ENCODE data around the gene PPP6C.
"Not testable (repeated sequence)": the region's sequence is repeated elsewhere in the genome, so short reads cannot be mapped to it uniquely, and the experiment has no call there.

The PPP6C gene

GRCh38 chr9:125189361-125190289 is at the start of gene PPP6C:
Gene PPP6C (minus strand): TSS chr9:125189803. CDS start chr9:125189718, 85 bp downstream.
- peak; percentile 92 for DNase-seq

DNA sequence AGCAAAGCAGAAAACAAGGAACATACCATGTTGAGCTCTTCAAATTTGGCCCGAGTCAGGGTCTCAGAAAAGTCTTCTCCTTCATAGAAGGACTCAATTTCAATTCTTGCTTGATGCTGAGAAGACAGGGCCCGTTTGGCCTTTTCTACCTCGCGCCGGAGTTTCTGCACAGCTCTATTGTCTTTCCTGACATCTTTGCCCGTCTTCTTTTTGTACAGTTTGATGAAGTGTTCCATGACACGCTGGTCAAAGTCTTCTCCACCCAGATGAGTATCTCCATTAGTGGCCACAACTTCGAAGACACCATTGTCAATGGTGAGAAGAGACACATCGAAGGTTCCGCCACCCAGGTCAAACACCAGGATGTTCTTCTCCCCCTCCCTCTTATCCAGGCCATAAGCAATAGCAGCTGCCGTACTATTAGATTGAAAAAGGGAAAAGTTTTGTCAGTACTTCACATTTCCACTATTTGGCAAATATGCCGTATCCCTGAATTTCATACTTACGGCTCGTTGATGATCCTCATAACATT is 49.4 kb upstream of the PPP6C start:
- DNase-seq = no peak

- DNase-seq = no peak
Observed at GRCh38 chr9:125238127-125238914, 48.7 kb upstream of the PPP6C start.

DNA sequence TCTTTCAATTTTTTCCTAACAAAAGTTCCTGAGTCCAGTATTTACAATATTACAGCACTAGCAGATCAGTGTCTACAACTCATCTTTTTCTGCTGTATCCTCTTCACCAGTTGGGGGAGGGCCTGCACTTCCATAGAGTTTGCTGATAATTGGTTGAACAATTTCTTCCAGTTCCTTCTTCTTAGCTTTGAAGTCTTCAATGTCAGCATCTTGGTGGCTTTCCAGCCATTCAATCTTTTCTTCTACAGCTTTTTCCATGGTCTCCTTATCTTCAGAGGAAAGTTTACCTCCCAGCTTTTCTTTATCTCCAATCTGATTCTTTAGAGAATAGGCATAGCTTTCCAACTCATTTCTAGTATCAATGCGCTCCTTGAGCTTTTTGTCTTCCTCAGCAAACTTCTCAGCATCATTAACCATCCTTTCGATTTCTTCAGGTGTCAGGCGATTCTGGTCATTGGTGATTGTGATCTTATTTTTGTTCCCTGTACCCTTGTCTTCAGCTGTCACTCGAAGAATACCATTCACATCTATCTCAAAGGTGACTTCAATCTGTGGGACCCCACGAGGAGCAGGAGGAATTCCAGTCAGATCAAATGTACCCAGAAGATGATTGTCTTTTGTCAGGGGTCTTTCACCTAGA is 47.0 kb upstream of the PPP6C start:
- DNase-seq = not testable (repeated sequence)

DNA sequence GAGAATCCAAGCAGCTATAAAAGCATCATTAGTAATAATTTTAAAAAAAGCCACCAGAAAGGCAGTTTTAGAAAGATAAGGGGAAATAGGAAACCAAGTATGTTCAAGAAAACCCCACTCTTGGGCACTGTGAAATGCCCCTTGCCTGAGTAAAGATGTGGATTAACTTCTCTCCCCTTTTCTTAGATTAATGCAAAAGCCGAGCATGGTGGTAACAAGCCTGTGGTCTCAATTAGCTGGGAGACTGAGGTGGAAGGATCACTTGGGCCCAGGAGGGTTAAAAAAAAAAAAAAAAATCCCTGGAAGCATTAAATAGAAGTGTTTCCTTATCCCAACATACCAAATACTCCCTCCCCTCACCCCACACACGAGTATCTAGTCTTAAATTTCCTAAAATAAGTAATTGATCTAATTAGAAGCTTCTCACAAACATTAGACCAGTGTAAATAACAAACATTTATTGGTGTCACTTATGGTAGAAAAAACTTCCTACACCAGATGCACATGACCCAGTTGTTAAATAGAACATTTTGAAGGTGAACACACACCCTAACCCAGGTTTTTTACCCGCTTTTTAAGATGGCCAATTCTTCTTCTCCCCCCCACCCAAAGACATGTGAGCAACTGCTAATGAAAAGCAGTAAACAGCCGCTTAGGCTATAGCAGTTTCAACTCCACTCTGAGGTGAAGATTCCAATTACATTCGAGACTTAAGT is 46.4 kb upstream of the PPP6C start:
- no peak for DNase-seq

GRCh38 chr9:125234099-125234498 is 44.5 kb upstream of the PPP6C start:
- not testable (repeated sequence) for DNase-seq

DNA sequence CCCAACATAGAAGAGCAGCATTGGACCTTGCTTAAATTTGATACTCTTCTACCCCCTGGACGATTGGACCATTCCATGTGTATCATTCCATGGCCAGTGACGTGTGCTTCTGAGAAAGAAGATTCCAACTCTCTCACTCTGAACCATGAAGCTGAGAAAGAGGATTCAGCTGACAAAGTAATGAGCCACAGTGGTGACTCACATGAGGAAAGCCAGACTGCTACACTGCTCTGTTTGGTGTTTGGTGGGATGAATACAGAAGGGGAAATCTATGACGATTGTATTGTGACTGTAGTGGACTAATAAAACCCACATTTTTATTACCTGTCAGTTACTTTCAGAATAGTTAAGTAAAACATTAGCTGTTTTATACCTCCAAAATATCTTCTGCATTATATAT is 44.1 kb upstream of the PPP6C start:
- no peak for DNase-seq

- DNase-seq = no peak
Observed at GRCh38 chr9:125227761-125228160, 38.2 kb upstream of the PPP6C start.

- not testable (repeated sequence) for DNase-seq
Observed at GRCh38 chr9:125224858-125225257, 35.3 kb upstream of the PPP6C start.

DNA sequence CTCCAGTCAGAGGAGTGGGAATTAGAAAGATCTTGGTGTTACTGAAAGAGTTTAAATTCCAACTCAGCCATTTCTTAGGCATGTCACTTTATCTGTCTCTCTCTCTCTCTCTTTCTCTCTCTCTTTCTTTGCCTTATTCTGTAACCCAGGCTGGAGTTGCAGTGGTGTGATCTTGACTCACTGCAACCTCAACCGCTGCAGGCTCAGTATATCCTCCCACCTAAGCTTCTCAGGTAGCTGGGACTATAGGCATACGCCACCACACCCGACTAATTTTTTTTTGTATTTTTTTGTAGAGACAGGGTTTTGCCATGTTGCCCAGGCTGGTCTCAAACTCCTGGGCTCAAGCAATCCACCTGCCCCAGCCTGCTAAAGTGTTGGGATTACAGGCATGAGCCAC is 29.0 kb upstream of the PPP6C start:
- no peak for DNase-seq

- no peak for DNase-seq
Observed at GRCh38 chr9:125214186-125214585, 24.6 kb upstream of the PPP6C start.

- DNase-seq = no peak
Observed at GRCh38 chr9:125204477-125204876, 14.9 kb upstream of the PPP6C start.

DNA sequence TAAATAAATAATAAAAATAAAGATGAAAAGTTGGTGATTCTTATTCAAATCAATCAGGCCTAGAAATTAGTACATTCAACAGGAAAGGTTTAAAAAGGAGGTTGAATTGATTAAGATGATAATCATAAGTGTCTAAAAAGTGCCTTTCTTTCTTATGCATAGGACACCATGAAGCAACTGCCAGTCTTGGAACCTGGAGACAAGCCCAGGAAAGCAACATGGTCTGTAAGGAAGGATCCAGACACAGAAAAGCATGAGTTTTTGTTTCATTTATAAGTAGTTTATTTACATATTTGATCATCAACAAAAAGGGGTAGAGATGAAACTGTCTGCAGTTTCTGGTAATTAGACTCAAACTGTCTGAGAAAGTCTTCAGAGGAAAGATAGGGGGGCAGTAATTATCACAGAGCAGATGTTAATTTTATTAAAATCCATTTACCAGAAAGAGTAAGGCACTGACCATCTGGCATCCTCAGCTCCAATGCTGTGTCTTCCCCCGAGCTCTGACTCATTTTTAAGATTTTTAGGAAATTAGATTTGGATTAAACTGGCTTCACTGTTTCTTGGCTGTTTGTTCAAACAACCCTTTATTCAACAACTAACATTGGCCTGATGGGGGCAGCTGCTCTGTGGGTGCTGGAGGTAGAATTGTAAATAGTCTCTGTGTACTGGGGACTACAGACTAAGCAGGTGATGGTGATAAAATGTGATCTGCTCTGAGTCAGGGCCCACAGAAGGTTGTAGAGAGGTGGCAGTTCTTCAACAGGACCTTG is 13.4 kb upstream of the PPP6C start:
- no peak for DNase-seq

GRCh38 chr9:125200216-125201047 is 10.8 kb upstream of the PPP6C start, which contains the start of gene RABEPK:
Gene RABEPK (plus strand): TSS chr9:125200542. CDS start chr9:125203014, 2,472 bp downstream.
- DNase-seq = peak; percentile 84

DNA sequence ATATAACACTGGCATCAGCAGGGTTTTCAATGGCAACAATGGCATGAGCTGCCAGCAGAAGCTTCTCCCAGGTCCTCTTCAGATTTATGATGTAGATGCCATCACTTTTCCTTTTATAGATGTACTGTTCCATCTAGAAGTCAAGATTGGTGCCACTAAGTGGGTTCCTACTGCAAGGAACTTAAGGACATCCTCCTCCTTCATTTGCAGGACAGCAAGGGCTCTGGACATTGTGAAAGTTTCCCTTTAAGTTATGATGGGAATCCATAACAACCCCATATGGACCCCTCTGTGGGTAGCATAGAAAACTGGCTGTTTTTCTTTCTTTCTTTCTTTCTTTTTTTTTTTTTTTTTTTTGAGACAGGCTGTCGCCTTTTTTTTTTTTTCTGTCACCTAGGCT is 6.0 kb upstream of the PPP6C start:
- DNase-seq = not testable (repeated sequence)

GRCh38 chr9:125194466-125194865 is 4.9 kb upstream of the PPP6C start:
- not testable (repeated sequence) for DNase-seq

DNA sequence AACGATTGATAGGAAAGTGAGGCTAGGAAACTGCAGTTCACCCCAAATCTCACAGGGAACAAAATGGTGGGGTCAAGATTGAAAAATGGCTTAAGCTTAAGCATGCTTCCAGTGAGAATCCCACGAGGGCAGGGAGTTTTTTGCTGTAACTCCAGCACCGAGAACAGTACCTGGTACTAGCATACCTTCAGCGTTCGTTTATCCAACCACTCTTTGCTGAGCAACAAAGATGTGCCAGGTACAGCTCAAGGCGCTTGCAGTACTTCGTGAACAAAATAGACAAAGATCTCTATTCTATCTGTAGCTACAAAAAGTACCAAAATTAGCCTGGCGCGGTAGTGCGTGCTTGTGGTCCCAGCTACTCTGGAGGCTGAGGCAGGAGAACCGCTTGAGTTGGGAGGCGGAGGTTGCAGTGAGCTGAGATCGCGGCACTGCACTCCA is 778 bp upstream of the PPP6C start:
- DNase-seq = no peak

GRCh38 chr9:125189011-125189360 is 617 bp downstream of the PPP6C start:
- DNase-seq = peak; percentile 0

- no peak for DNase-seq
Observed at GRCh38 chr9:125183561-125183960, 6.0 kb downstream of the PPP6C start.

- no peak for DNase-seq
Observed at GRCh38 chr9:125183054-125183453, 6.5 kb downstream of the PPP6C start.

All from NCI-H2227 treated with DMSO at 0.1 percent for 48 hours (cell line).